Smooth muscle cell (in vitro differentiated cells): Measurements from ENCODE around the gene RNU7-1. TPM values are rescaled to one million over a fixed set of nuclear protein-coding genes. Genes with fewer than 3 reads are reported as not detected.
A peak's percentile ranks its signal among the peaks of the same experiment; 100 is the strongest.

Experiments used
- DNase-seq: peaks from one replicate; lab custom pipeline; 2025; ENCODE audit not compliant: unreplicated experiment; lab: John Stamatoyannopoulos, UW
- H2AFZ ChIP-seq: fragments of 200-600 bp; sonication (generic); 2 replicates; pipeline ENCODE4 v1.6.0; 2016; ENCODE audit warnings: antibody characterized with exemption, low read depth, mild to moderate bottlenecking
- H3F3A ChIP-seq: fragments of 200-600 bp; sonication (generic); 2 replicates; pipeline ENCODE4 v1.6.0; 2017; ENCODE audit warnings: antibody characterized with exemption, low read depth
- H3K27ac ChIP-seq: fragments of 200-600 bp; sonication (generic); 2 replicates; pipeline ENCODE4 v1.5.1; 2016; ENCODE audit warnings: low read depth, mild to moderate bottlenecking
- H3K27me3 ChIP-seq: fragments of 200-600 bp; sonication (generic); 2 replicates; pipeline ENCODE4 v1.6.1; 2016; ENCODE audit warnings: low read depth, mild to moderate bottlenecking
- H3K36me3 ChIP-seq: fragments of 200-600 bp; sonication (generic); 2 replicates; pipeline ENCODE4 v1.5.1; 2016; ENCODE audit warnings: low read depth
- H3K4me1 ChIP-seq: fragments of 200-600 bp; sonication (generic); 2 replicates; pipeline ENCODE4 v1.5.1; 2016; ENCODE audit warnings: low read depth
- H3K4me2 ChIP-seq: fragments of 200-600 bp; sonication (generic); 2 replicates; pipeline ENCODE4 v1.6.0; 2016; ENCODE audit warnings: mild to moderate bottlenecking
- H3K4me3 ChIP-seq: fragments of 200-600 bp; sonication (generic); 2 replicates; pipeline ENCODE4 v1.5.1; 2016; ENCODE audit warnings: mild to moderate bottlenecking
- H3K79me2 ChIP-seq: fragments of 200-600 bp; sonication (generic); 2 replicates; pipeline ENCODE4 v1.6.0; 2016; ENCODE audit warnings: low read depth, mild to moderate bottlenecking
- H3K9ac ChIP-seq: fragments of 200-600 bp; sonication (generic); 2 replicates; pipeline ENCODE4 v1.6.0; 2016; ENCODE audit warnings: low read depth
- H3K9me3 ChIP-seq: fragments of 200-600 bp; sonication (generic); replicated peaks from 2 replicates; pipeline ENCODE4 v1.5.1; 2016; ENCODE audit warnings: low read depth
- H4K20me1 ChIP-seq: fragments of 200-600 bp; sonication (generic); 2 replicates; pipeline ENCODE4 v1.6.0; 2016; ENCODE audit warnings: low read depth
- WGBS: methylation state at CpG from one replicate; pipeline ENCODE4 v1.1.7; 2016; ENCODE audit warnings: low lambda C conversion rate; 5-methylcytosine and 5-hydroxymethylcytosine counted together
- polyA plus RNA-seq: library from polyadenylated mRNA; unstranded; fragments of >200 nt; fragmentation: Nextera tagmentation; extraction: Ambion mirVana; gene quantifications from 2 replicates; pipeline ENCODE4 v1.2.1, GENCODE V29; 2016
- total RNA-seq: library from RNA; depleted of rRNA; stranded (reverse); fragments of >200 nt; gene quantifications from 2 replicates; pipeline ENCODE4 v1.2.3, GENCODE V29; 2014
- TF ChIP-seq, protein P1 (sequence below): fragments of 200-600 bp; sonication (generic); IDR thresholded peaks from 2 replicates; pipeline ENCODE4 v1.5.1; 2017; ENCODE audit warnings: borderline replicate concordance, mild to moderate bottlenecking, antibody characterized with exemption; ENCODE audit not compliant: insufficient read depth, poor library complexity, severe bottlenecking

The RNU7-1 gene
- total and polyA plus RNA-seq, 2 experiments from 2014 or later, result not detected

DNA sequence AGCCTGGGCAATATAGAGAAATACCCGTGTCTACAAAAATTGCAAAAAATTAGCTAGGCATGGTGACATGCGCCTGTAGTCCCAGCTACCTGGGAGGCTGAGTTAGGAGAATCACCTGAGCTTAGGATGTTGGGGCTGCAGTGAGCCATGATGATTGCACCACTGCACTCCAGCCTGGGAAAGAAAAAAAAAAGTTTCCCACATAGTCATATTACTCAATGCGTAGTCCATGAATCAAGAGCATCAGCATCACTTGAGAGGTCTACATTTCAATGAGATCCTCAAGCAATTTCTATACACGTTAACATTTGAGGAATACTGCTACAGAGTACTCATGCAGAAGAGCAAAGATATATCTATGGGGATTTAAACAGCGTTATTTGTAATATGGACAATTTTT lies 44.2 kb upstream of the RNU7-1 start:
- Histone ChIP-seq H3K4me1 (peaks cover 4% of the 10 kb centered on the region), H2AFZ (no peak overlapping the region), H3K4me2 (no peak overlapping the region), H3K9ac (no peak overlapping the region), H3K79me2 (no peaks in the 10 kb centered on the region), H3F3A (no peaks in the 10 kb centered on the region), H3K36me3 (no peaks in the 10 kb centered on the region), H3K27ac (no peak overlapping the region), H3K4me3 (no peak overlapping the region), H3K27me3 (no peaks in the 10 kb centered on the region), H3K9me3 (no peaks in the 10 kb centered on the region), H4K20me1 (no peaks in the 10 kb centered on the region)
- TF ChIP-seq, protein P1, sequence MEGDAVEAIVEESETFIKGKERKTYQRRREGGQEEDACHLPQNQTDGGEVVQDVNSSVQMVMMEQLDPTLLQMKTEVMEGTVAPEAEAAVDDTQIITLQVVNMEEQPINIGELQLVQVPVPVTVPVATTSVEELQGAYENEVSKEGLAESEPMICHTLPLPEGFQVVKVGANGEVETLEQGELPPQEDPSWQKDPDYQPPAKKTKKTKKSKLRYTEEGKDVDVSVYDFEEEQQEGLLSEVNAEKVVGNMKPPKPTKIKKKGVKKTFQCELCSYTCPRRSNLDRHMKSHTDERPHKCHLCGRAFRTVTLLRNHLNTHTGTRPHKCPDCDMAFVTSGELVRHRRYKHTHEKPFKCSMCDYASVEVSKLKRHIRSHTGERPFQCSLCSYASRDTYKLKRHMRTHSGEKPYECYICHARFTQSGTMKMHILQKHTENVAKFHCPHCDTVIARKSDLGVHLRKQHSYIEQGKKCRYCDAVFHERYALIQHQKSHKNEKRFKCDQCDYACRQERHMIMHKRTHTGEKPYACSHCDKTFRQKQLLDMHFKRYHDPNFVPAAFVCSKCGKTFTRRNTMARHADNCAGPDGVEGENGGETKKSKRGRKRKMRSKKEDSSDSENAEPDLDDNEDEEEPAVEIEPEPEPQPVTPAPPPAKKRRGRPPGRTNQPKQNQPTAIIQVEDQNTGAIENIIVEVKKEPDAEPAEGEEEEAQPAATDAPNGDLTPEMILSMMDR, result no peak
- WGBS, result 93% methylated on average over 5 of the region's 5 CpGs
- no peak for DNase-seq

DNA sequence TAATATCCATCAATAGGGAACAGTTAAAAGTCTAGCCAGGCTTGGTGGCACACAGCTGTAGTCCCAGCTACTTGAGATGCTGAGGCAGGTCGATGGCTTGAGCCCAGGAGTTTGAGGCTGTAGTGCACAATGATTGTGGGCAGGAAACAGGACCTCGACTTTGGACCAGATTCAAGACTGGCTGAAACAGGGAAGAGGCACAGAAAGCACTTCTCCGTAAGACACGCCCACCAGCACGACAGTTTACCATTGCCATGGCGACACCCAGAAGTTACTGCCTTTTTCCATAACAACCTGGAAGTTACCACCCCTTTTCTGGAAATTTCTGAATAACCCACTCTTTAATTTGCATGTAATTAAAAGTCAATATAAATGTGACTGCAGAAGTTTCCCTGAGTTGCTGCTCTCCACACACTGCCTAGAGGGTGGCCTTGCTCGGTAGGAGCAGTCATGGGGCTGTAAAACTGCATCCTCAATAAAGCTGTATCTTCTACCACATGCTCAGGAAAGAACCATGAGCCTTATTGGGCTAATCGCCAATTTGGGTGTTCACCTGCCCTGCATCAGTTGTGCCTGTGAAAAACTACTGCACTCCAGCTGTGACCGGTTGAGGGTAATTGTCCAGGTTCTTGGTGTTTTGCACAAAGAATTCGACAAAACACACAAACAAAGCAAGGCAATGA lies 43.6 kb upstream of the RNU7-1 start:
- 87% methylated on average over 10 of the region's 10 CpGs for WGBS
- H3K36me3 ChIP-seq, result no peaks in the 10 kb centered on the region
- H3K9me3 ChIP-seq, result no peaks in the 10 kb centered on the region
- H3K4me2 ChIP-seq, result no peak overlapping the region
- no peaks in the 10 kb centered on the region for H4K20me1 ChIP-seq
- H3K4me3 ChIP-seq, result no peak overlapping the region
- H3K27me3 ChIP-seq, result no peaks in the 10 kb centered on the region
- TF ChIP-seq, protein P1, result no peak
- DNase-seq, result no peak
- H3K27ac ChIP-seq, result no peak overlapping the region
- H3K4me1 ChIP-seq, result peaks cover 5% of the 10 kb centered on the region
- H3K79me2 ChIP-seq, result no peaks in the 10 kb centered on the region
- no peak overlapping the region for H2AFZ ChIP-seq
- no peaks in the 10 kb centered on the region for H3F3A ChIP-seq
- no peak overlapping the region for H3K9ac ChIP-seq

DNA sequence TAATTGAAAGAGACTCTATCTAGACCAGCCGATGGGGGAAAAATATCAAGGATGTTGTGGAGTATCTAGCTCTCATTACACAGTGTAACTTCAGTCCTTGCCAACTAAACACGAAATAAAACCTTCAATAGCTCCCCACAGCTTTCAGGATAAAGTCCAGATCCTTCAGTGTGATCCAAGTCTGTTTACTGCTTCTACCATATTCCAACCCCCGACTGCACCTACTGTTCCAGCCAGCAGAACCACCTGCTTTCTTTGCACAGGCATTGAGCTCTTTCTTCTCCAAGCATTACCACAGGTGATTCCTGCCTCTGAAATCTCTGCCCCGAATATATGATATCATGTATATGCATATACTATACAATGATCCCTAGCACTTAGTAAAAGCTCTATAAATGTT lies 41.2 kb upstream of the RNU7-1 start:
- 94% methylated on average over 4 of the region's 4 CpGs for WGBS
- Histone ChIP-seq H3K79me2 (no peaks in the 10 kb centered on the region), H2AFZ (no peak overlapping the region), H3K27me3 (no peaks in the 10 kb centered on the region), H3K27ac (no peak overlapping the region), H3K9ac (no peak overlapping the region), H3K4me1 (peaks cover 10% of the 10 kb centered on the region), H3K4me2 (no peak overlapping the region), H3K4me3 (no peak overlapping the region), H4K20me1 (no peaks in the 10 kb centered on the region), H3F3A (no peaks in the 10 kb centered on the region), H3K36me3 (no peaks in the 10 kb centered on the region), H3K9me3 (no peaks in the 10 kb centered on the region)
- TF ChIP-seq, protein P1, result no peak
- no peak for DNase-seq

DNA sequence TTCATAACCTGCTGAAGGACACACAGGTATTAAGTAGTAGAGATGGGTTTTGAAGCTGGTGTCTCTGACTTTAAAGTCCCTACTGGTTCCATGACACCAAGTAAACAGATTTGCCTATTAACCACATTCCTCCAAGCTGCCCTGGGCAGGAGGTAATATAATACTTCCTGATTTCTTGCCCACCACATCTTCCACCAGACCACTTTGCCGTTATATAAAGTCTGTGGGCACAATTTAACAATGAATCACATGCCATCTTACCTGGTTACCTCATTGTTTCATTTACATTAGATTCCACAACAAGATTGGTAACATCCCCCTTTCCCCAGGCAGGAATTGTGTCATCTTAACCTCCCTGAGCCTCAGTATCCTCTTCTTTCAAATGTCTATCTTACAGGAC lies 39.9 kb upstream of the RNU7-1 start:
- no peaks in the 10 kb centered on the region for H3K9me3 ChIP-seq
- TF ChIP-seq, protein P1, result no peak
- H3K27ac ChIP-seq, result peak overlapping the region; percentile 83
- no peaks in the 10 kb centered on the region for H3K36me3 ChIP-seq
- no peak for DNase-seq
- peak overlapping the region; percentile 81 for H2AFZ ChIP-seq
- no peaks in the 10 kb centered on the region for H3K79me2 ChIP-seq
- peak overlapping the region; percentile 77 for H3K4me3 ChIP-seq
- peak overlapping the region; percentile 98 for H3K4me2 ChIP-seq
- H3K9ac ChIP-seq, result no peak overlapping the region
- H3F3A ChIP-seq, result no peaks in the 10 kb centered on the region
- no peaks in the 10 kb centered on the region for H4K20me1 ChIP-seq
- 84% methylated on average over 1 of the region's 1 CpG for WGBS
- no peaks in the 10 kb centered on the region for H3K27me3 ChIP-seq
- peaks cover 10% of the 10 kb centered on the region for H3K4me1 ChIP-seq
